ENCODE data around the gene AKAP6. TPM values are rescaled to one million over a fixed set of nuclear protein-coding genes. Genes with fewer than 3 reads are reported as not detected.

The AKAP6 gene
- total RNA-seq, 2 donors from 2014 or later, result 3.6 to 9.9 TPM

DNA sequence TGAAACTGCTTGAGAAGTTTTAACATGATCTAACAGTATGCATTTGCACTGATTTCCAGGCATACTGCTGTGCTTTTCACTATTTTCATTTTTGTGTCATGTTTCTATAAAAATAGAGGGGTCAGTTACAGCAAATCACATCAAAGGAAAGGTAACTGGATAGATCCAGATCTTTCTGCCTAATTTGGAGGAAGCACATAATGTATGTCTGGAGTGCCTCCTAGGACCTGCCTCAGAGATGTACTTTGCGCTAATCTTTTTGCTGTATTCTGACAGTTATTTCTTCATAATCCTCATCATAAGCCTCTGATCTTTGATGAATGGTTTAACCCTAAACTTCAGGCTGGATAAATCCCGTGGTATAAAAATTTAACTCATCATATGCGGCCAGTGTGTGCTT, 498.4 kb downstream of the AKAP6 start:
- TF ChIP-seq, protein P1, sequence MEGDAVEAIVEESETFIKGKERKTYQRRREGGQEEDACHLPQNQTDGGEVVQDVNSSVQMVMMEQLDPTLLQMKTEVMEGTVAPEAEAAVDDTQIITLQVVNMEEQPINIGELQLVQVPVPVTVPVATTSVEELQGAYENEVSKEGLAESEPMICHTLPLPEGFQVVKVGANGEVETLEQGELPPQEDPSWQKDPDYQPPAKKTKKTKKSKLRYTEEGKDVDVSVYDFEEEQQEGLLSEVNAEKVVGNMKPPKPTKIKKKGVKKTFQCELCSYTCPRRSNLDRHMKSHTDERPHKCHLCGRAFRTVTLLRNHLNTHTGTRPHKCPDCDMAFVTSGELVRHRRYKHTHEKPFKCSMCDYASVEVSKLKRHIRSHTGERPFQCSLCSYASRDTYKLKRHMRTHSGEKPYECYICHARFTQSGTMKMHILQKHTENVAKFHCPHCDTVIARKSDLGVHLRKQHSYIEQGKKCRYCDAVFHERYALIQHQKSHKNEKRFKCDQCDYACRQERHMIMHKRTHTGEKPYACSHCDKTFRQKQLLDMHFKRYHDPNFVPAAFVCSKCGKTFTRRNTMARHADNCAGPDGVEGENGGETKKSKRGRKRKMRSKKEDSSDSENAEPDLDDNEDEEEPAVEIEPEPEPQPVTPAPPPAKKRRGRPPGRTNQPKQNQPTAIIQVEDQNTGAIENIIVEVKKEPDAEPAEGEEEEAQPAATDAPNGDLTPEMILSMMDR (IDR thresholded peaks at IDR 0.05), result no peak
- TF ChIP-seq POLR2A (IDR thresholded peaks at IDR 0.05) (no peak), POLR2AphosphoS5 (IDR thresholded peaks at IDR 0.05) (no peak)
- 62% methylated on average over 3 of the region's 3 CpGs for WGBS
- intact Hi-C loops (cut with DNase I), result no loop called here
- Histone ChIP-seq H3K27ac (no peak overlapping the region), H3K4me3 (no peak overlapping the region), H3K27me3 (replicated peaks; ENCODE audit: insufficient read depth) (no peaks in the 10 kb centered on the region), H3K36me3 (no peaks in the 10 kb centered on the region), H3K9me3 (no peaks in the 10 kb centered on the region), H3K4me1 (replicated peaks) (no peaks in the 10 kb centered on the region)
- DNase-seq (ENCODE audit: low spot score), result no peak

DNA sequence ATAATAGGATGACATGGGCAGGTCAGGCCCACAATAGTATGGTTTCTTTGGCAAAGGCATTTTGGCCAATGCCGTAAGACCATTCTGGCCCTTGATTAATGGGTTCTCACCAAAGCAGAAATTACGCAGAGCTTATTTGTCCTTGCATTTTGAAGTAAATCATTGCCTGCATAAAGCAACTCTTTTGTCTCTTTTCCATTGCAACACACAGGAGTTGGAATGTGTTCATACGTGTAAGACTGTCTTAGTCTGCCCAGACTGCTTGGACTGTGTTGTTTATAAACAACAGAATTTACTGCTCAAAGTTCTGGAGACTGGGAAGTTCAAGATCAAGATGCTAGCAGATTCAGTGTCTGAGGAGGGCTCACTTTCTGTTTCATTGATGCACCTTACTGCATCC, 506.8 kb downstream of the AKAP6 start:
- intact Hi-C loops (cut with DNase I), result no loop called here
- no peak for TF ChIP-seq POLR2A (IDR thresholded peaks at IDR 0.05)
- TF ChIP-seq POLR2AphosphoS5 (IDR thresholded peaks at IDR 0.05), result no peak
- TF ChIP-seq, protein P1 (IDR thresholded peaks at IDR 0.05), result no peak

DNA sequence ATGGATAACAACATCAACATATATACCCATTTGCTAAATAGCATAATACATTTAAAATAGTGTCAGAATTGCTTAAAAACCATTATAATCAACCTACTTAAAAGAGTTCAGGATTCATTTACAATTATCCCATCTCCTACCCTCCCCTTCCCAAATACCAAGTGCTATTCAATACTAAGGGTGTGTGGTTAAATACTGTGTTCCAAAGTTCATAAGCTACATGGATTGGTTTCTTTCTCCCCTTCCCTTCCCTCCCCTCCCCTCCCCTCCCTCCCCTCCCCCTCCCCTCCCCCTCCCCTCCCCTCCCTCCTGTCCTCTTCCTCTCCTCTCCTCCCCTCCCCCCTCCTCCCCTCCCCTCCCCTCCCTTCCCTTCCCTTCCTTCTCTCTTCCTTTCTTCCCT, 512.6 kb downstream of the AKAP6 start:
- TF ChIP-seq, protein P1 (IDR thresholded peaks at IDR 0.05), result no peak
- TF ChIP-seq POLR2A (IDR thresholded peaks at IDR 0.05) (no peak), POLR2AphosphoS5 (IDR thresholded peaks at IDR 0.05) (no peak)
- no peaks in the 10 kb centered on the region for H3K36me3 ChIP-seq
- no peak for DNase-seq (ENCODE audit: low spot score)
- H3K27me3 ChIP-seq (replicated peaks; ENCODE audit: insufficient read depth), result no peaks in the 10 kb centered on the region
- intact Hi-C loops (cut with DNase I), result no loop called here
- H3K4me3 ChIP-seq, result no peak overlapping the region
- no peaks in the 10 kb centered on the region for H3K4me1 ChIP-seq (replicated peaks)
- H3K27ac ChIP-seq, result no peak overlapping the region
- H3K9me3 ChIP-seq, result no peaks in the 10 kb centered on the region

More for the DNA sequence above, 506.8 kb downstream of the AKAP6 start:
- no peaks in the 10 kb centered on the region for H3K4me1 ChIP-seq (replicated peaks)
- no peaks in the 10 kb centered on the region for H3K36me3 ChIP-seq
- H3K9me3 ChIP-seq, result no peaks in the 10 kb centered on the region
- no peak overlapping the region for H3K27ac ChIP-seq
- H3K27me3 ChIP-seq (replicated peaks; ENCODE audit: insufficient read depth), result no peaks in the 10 kb centered on the region
- 45% methylated on average over 3 of the region's 3 CpGs for WGBS
- DNase-seq (ENCODE audit: low spot score), result no peak
- H3K4me3 ChIP-seq, result no peak overlapping the region

DNA sequence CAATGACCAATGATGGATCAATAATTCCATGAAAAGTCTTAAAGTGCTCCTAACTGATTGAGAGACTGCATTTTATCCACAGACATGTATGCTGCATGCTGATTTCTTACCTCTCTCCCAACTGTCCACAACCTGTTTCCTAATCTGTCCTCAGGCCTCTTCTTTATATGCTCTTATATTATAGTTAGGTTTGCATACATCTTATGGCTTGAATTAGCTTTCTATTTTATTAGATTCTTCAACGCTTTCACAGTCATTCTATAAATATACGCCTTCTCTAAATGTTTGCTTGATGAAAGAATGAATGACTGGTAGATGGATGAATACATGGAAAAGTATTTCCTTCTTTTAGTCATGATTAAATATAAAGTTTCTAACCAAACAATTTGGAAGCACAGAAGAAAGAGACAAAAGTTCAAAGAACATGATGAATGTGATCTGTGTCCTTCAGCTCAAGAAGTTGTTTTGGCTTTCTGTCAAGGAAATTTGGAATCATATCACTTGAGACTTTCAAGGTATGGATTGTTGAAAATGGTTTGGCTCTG, 517.8 kb downstream of the AKAP6 start:
- intact Hi-C loops (cut with DNase I), result no loop called here
- TF ChIP-seq, protein P1 (IDR thresholded peaks at IDR 0.05), result no peak
- no peak for TF ChIP-seq POLR2A (IDR thresholded peaks at IDR 0.05)
- no peak for TF ChIP-seq POLR2AphosphoS5 (IDR thresholded peaks at IDR 0.05)
- Histone ChIP-seq H3K27ac (no peak overlapping the region), H3K4me3 (no peak overlapping the region), H3K9me3 (no peaks in the 10 kb centered on the region), H3K36me3 (no peaks in the 10 kb centered on the region), H3K27me3 (replicated peaks; ENCODE audit: insufficient read depth) (no peaks in the 10 kb centered on the region), H3K4me1 (replicated peaks) (no peaks in the 10 kb centered on the region)
- WGBS, result 21% methylated on average over 2 of the region's 2 CpGs
- no peak for DNase-seq (ENCODE audit: low spot score)

DNA sequence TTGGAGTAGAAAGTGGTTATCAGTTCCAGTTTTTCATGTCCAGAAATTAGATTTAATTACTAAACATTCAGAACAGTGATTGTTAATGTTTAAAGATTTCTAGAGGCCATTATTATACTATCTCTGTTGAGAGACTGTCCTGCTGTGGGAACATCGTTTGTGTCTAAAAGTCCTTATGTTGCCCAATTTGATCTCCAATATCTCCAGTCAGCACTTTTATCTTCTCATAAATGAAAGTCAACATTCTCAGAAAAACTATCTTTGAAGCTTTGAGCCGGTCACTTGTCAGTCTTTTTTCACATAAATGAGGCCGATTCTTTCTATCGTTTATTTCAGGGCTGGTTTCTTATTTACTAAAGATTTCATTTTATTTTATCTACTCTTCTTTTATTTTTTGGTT, 518.8 kb downstream of the AKAP6 start:
- no peaks in the 10 kb centered on the region for H3K4me1 ChIP-seq (replicated peaks)
- H3K36me3 ChIP-seq, result no peaks in the 10 kb centered on the region
- H3K4me3 ChIP-seq, result no peak overlapping the region
- no peaks in the 10 kb centered on the region for H3K9me3 ChIP-seq
- H3K27ac ChIP-seq, result no peak overlapping the region
- WGBS, result 82% methylated on average over 4 of the region's 4 CpGs
- H3K27me3 ChIP-seq (replicated peaks; ENCODE audit: insufficient read depth), result no peaks in the 10 kb centered on the region
- intact Hi-C loops (cut with DNase I), result no loop called here
- TF ChIP-seq, protein P1 (IDR thresholded peaks at IDR 0.05), result no peak
- TF ChIP-seq POLR2AphosphoS5 (IDR thresholded peaks at IDR 0.05), result no peak
- TF ChIP-seq POLR2A (IDR thresholded peaks at IDR 0.05), result no peak
- DNase-seq (ENCODE audit: low spot score), result no peak
